Activated CD8-positive, alpha-beta memory T cell treated with anti-CD3 and anti-CD28 coated beads for 48 hours (primary cell): ENCODE measurements around the gene VCX3B.
"Not testable (repeated sequence)": the region's sequence is repeated elsewhere in the genome, so short reads cannot be mapped to it uniquely, and the experiment has no call there.

Experiments
- DNase-seq, 3 experiments: peaks; one replicate each; pipeline ENCODE4 v3.0.0-alpha.2; 2020; ENCODE audit warnings: low read depth in 2 of 3, low spot score in 2 of 3

The VCX3B gene

GRCh38 chrX:8464530-8464929 lies at the start of gene VCX3B:
VCX3B (plus strand) TSS chrX:8464830; CDS start chrX:8465451, 621 bp downstream.
- DNase-seq: not testable (repeated sequence)

GRCh38 chrX:8418301-8418700 lies 46.3 kb upstream of the VCX3B start:
- no peak for DNase-seq

GRCh38 chrX:8424912-8425311 lies 39.7 kb upstream of the VCX3B start:
- no peak for DNase-seq

- DNase-seq: no peak
Measured at GRCh38 chrX:8429692-8430249, 34.9 kb upstream of the VCX3B start.

GRCh38 chrX:8430444-8430843 lies 34.2 kb upstream of the VCX3B start:
- DNase-seq: no peak

GRCh38 chrX:8432396-8432795 lies 32.2 kb upstream of the VCX3B start:
- DNase-seq: no peak

GRCh38 chrX:8433109-8434062 lies 31.2 kb upstream of the VCX3B start:
- DNase-seq: no peak

- no peak for DNase-seq
Measured at GRCh38 chrX:8447368-8447767, 17.3 kb upstream of the VCX3B start.

GRCh38 chrX:8452343-8452742 lies 12.3 kb upstream of the VCX3B start:
- DNase-seq: not testable (repeated sequence)

- no peak for DNase-seq
Measured at GRCh38 chrX:8453611-8454010, 11.0 kb upstream of the VCX3B start.

GRCh38 chrX:8455557-8455956 lies 9.1 kb upstream of the VCX3B start:
- no peak for DNase-seq

- DNase-seq: no peak
Measured at GRCh38 chrX:8462488-8462887, 2.1 kb upstream of the VCX3B start.

- no peak for DNase-seq
Measured at GRCh38 chrX:8484360-8484949, 19.8 kb downstream of the VCX3B start.

GRCh38 chrX:8495036-8495435 lies 30.4 kb downstream of the VCX3B start:
- not testable (repeated sequence) for DNase-seq

GRCh38 chrX:8500203-8500602 lies 35.6 kb downstream of the VCX3B start:
- no peak for DNase-seq

- not testable (repeated sequence) for DNase-seq
Measured at GRCh38 chrX:8502101-8502500, 37.5 kb downstream of the VCX3B start.

- no peak for DNase-seq
Measured at GRCh38 chrX:8504451-8504850, 39.8 kb downstream of the VCX3B start.
